GM11168 (cell line): ENCODE results near the gene BTD.

Experiments
- in situ Hi-C: fragments of 300-500 bp; cut with MboI; formaldehyde crosslinking; loops from one replicate; pipeline ENCODE4 v1.12.0; 2022; ENCODE audit warnings: low sequenced_read_pairs; ENCODE audit not compliant: unreplicated experiment

Gene BTD

DNA sequence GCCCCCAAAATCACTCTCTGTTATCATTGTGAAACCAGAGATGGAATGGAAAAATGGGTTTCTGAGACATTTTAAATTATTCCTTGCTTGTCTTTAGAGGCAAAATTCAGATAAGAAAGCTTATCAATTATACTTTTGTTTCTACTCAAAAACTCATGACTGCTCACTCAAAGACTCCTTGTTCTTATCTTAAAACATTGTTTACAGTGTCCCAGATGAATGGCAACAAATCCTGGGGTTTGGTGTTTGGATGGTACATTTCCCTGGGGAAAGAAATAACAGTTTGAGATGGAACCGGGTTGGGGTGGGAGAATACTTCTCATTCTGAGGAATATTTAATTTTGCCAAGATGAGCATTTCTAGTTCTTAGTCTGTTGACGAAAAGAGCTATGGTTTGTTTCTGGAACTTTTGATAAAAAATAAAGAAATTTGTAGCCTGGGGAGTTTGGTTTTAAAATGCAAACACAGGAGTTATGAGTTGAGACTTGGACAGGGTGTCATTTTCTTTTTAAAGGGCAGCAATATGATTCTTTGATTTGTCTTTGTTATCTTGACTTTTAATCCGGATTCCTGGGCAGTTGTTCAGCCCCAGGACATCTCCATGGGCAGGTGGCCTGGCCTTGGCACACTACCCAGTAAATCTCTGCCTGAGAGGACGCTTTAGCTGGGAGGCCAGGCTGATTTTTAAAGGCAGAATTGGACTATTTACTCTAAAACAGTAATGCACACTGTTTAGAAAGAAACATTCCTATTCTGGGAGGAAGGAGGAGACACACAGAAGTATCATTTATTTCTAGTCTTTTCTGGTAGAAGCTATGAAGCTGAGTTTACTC is 32.4 kb downstream of the BTD start:
- in situ Hi-C loops = loop anchor here (10.0 kb wide), 1 partner anchor 171 kb away; no protein-coding TSS in a partner anchor

DNA sequence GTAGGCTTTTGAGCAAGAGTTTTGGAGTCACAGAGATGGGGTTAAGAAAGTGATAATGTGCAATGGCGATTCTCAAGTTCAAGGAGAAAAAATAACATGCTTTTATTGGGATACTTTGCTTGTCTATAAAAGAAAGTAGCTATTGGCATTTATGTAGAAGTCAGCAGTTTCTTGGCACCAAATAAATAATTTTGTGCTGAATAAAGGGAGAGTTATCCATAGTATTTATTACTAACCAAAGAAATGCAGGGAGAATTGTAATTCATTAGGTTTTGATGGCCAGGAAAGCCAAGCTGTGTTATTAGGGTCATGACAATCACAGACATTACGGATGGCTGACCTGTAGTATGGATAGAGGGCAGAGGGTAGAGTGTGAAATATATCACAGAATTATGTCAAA is 33.1 kb downstream of the BTD start:
- in situ Hi-C loops = loop anchor here (10.0 kb wide), 1 partner anchor 170 kb away; no protein-coding TSS in a partner anchor

DNA sequence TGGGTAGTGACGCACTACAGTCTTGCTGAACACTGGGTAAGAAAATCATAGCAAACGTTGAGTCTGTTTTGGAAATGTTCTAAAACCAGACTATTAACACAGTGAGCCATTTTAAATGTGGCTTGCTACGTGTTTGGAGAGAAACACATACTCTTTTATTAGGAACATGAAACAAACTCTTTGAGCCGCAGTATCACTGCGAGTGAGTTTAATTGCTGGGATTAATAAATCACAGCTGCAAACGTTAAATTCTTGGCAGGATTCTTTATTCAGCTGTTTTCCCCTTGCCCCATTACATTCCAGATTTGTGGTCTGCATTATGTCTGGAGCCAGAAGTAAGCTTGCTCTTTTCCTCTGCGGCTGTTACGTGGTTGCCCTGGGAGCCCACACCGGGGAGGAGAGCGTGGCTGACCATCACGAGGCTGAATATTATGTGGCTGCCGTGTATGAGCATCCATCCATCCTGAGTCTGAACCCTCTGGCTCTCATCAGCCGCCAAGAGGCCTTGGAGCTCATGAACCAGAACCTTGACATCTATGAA is 33.6 kb downstream of the BTD start:
- in situ Hi-C loops = loop anchor here (10.0 kb wide), 1 partner anchor 170 kb away; no protein-coding TSS in a partner anchor

DNA sequence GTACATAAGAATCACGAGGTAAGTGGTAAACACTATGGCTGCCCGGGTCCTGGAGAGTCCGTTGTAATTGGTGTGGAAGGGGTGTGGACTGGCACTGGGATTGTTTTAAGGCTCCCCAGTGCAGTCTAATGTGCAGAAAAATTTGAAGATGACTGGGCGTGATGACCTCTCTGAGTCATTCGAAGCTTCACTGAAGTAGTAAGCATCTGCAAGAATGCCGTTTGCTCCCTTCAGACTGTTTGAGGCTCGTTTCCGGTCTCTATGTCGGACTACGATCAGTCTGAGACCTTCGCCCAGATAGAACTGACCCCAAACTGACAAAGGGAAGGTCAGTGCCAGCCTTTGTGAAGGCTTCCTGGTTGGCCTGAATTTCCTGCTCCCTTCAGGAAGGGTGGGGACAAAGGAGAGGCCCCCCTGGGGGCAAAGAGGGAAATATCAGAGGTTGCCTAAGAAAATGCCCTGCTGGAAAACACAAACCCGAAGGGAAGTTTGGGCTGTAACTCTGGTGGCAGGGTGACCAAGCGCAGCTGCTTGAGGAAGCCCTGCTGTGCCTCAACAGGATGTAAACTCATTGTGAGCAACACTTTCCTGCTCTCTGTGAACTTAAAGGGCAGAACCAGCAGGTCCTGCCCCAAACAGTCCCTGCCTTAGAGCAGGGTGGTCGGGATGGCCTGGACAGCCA is 34.6 kb downstream of the BTD start:
- in situ Hi-C loops = loop anchor here (10.0 kb wide), 1 partner anchor 169 kb away; no protein-coding TSS in a partner anchor

DNA sequence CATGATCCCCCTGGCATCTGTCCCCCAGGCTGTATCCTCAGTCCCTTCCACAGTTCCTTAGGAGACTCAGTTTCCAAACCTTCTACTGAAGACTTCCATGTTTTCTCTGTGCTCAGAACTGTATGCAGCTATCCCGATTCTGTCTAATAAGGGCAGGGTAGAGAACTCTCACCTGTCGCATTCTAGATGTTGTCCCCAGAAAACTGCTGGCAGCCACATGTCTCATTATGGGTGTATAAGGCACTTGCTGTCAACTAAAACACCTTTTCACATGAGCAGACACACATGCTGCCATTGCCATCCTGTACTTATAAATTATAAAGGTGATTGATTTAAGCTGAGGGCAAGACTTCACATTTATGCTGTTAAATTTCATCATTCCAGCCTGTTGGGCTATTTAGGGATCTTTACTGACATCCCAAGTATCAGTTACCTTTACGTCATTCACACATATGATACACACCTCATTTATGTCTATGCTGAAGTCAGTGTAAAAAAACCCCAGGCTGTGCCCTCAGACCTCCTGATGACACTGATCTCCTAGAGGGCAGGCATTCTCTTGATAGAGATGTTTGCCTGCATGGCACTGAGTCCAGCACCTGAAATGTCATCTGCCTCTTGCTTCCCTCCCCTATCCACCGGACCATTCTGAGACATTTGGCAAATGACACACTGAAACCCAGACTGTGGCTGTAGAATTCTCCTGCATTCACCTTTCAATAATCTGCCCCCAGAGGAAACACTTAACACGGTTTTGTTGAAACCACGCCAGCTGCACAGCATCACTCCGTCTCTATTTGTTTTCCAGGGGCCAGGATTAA is 35.8 kb downstream of the BTD start:
- in situ Hi-C loops = loop anchor here (10.0 kb wide), 1 partner anchor 167 kb away; no protein-coding TSS in a partner anchor

DNA sequence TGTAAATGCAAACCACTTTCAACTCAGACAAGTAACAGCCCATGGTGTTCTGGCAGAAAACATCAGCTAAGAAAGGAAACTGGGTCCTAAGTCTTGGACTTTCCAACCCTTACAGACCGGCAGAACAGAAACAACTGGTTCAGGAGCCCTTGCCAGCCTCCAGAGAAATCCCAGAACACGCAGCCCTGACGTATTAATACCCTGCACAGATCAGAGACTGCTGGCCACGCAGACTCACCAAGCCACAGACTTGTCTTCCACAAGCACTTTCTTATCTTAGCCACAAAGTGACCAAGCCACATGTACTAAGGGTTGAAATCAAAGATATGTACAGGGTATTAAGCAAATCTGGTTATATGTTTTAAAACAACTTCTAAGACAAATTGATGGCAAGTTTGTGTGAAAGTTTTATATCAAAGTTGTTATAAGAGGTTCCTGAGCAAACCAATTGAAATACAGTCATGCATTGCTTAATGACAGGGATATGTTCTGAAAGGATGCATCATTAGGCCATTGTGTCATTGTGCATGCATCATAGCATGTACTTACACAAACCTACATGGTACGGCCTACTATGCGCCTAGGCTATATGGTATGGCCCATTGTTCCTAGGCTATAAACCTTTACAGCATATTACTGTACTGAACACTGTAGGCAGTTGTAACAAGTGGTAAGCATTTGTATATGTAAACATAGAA is 36.8 kb downstream of the BTD start:
- in situ Hi-C loops = loop anchor here (10.0 kb wide), 1 partner anchor 166 kb away; no protein-coding TSS in a partner anchor

DNA sequence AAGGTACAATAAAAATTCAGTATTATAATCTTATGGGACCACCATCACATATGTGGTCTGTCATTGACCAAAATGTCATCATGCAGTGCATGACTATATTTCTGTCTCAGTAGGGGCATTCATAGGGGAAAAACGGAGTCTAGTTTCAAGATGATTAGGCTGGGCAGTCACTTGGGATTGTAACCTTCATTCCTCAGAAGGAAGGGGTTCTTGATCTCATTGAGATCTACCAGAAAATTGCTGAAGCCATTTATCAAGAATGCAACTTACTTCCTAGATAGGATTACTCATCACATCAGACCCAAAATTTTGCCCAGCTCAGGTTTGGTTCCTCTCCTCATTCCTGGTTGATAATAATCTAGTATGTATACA is 37.3 kb downstream of the BTD start:
- in situ Hi-C loops = loop anchor here (10.0 kb wide), 1 partner anchor 166 kb away; no protein-coding TSS in a partner anchor

DNA sequence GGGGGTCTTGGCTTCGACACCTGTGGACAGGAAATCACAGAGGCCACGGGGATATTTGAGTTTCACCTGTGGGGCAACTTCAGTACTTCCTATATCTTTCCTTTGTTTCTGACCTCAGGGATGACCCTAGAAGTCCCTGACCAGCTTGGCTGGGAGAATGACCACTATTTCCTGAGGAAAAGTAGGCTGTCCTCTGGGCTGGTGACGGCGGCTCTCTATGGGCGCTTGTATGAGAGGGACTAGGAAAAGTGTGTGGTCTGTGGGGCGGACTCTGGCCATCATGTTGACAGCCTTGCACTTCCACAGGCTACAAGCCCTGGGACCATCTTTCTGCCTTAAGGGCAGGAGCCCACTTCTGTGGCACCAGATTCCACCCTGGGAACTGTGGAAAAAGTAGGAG is 43.7 kb downstream of the BTD start:
- in situ Hi-C loops = no loop called here

DNA sequence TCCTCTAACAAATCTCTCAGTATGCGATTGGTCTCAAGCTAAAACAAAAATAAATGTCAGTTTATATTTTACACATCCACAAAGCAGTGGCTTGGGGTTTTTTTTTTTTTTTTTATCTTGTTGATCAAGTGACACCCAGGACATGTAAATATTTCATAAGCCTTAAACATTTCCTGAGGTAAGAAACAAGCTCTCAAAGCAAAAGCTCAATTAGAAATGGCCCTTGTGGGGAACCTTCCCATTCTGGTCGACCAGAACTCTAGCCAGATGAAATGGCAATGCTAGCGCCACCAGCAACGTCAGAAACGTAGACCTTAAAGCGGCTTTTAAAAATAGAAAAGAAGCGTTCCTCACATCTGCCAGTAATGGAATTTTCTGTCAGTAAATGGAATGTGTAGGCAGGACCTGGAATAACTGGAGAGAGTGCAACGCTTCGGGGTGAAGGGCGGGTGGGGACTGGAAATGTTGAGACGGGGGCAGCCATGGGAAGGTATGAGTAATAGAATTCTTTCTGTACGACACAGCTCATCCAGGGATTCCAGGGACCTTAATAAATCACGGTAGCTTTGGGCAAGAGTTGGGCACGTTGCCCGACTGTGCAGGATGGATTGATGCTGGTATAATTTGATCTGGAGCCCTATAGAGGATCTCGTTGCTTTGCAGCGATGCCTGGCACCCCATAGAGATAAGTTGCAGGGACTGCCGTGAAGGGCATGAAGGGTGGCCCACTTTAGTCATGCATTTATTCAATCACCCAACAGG is 44.4 kb downstream of the BTD start:
- in situ Hi-C loops = no loop called here

DNA sequence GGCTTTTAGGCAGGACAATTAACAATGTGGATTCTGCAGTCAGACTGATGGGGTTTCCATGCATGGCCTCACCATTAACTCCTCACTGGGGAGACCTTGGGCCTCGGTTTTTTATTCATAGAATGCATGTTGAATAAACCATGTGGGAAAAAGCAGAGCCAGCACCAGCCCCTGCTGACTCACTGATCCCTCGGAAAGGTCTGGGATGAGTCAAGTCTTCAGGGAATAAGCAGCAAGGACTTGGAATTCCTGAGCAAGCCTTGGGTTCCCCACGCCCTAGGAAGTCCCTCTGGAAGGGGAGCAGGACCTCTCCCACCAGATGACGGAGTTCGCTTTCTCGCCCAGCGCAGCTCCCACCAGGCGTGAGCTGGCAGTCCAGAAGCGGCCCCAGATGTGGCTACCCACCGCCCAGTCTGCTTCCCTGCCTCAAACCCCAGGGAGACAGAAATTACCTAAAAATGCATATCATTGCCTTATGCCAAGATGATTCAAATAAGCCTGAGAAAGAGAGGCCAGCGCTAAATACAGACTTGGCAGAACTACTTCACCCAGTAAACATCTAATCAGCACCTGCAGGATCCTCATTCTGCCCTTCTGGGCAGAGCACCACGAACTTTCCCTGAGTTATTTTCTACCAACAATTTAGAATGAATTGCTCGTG is 45.4 kb downstream of the BTD start:
- in situ Hi-C loops = no loop called here

DNA sequence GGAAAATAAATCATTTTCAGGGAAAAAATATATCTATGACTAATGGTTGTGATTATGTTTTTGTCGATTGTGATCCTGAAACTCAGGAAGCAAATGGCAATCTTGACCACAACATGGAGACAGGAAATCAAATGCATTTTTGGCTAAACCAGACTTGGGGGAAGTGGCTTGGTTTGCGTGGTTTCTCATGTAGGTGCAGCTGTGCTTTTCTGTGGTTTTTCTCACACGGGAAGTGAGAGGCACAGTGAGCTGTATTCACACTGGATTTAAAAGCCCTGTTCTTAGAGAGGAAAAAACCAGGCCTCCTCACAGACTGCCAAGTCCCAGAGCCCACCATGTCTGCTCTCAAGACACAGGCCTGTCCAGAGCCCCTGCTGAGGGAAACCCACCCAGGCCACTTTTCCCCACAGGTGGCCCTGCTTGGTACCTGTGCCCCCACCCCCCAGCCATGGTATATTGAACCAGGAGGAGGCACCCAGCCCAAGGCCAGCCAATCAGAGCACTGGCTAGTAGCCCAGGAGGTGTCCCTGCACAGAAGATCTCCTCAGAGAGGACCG is 46.1 kb downstream of the BTD start:
- in situ Hi-C loops = no loop called here

DNA sequence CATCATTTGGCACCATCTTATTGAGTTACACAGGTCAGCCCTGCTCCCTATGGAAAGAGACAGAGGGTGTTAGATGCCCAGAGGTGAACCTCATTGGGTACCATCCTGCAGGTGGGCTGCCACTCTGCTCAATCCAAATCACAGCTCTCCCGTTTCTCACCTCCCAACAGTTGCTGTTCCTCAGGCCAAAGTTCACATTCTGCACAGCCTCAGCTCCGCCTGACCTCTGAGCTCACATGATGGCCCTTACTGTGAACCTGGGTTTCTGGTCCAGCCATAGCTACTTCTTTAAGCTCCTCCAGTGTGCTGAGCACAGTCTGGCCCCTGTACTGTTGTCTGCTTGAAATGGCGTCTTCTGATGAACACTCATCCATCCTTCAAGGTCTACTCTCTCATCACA is 47.8 kb downstream of the BTD start:
- in situ Hi-C loops = no loop called here

DNA sequence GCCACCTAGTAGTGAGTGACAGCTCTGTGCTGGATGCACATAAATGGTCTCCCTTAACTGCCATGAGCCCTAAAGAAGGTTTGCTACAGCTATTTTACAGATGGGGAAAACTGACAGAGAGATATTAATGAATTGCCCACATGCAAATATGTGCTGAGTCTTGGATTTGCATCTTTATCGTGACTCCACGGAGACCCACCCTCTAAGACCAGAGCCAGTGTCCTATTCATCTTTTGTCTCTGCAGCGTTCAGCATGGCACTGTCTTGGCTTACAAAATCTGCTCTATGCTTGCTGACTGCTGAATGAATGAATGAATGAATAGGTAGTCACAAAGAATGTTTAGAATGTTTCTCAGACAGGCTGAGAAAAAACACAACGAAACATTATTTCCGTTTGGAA is 48.3 kb downstream of the BTD start:
- in situ Hi-C loops = no loop called here

DNA sequence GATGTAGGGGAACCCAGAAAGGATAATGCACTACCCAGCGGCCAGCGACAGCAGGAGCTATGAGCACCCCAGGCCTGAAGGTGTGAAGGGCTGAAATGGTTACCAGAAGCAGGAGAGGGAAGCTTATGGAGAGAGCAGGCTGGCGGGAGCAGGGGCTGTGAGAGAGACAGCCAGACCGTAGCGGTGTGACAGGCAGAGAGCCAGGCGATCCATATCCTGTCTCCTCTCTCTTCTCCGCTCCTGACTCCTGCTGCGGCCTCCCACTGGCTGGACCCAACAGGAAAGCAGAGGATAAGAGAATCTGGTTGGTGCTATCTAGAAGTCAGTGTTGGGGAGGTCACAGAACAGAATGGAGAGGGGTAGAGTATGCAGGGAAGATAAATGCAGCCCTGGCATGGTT is 49.9 kb downstream of the BTD start:
- in situ Hi-C loops = no loop called here

DNA sequence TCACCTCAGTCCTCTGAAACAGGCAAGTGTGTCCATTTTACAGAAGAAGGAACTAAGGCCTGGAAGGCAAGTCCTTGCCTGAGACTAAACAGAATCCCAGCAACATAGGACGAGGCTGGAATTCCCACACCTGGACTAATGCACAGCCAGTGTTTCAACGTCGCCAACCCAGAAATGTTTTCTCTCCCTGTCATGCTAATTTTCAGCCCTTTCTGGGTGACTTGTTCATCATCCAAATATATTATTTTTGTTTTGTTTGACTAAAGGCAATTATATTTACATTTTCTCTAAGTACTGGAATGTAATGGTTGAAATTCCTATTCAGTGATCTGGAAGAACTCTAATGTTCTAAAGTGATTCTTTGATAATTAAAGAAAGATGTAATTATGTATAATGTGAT is 51.8 kb downstream of the BTD start:
- in situ Hi-C loops = no loop called here

DNA sequence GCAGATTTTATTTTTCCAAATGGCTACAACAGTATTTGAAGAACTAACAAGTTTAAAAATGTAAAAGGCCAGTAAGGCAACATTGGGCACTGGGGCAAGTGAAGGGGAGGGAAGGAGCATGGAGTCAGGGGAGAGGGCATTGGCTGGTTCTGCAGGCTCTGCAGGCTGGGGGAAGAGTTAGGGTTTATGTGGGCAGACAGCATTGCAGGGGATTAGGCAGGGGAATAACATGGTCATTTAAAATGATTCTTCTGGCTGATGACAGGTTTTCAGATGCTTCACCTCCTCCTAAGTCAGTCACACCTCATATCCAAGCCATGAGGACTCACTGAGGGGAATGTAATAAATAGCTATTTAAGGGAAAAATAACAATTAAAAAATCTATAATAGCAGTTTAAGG is 52.6 kb downstream of the BTD start:
- in situ Hi-C loops = no loop called here

DNA sequence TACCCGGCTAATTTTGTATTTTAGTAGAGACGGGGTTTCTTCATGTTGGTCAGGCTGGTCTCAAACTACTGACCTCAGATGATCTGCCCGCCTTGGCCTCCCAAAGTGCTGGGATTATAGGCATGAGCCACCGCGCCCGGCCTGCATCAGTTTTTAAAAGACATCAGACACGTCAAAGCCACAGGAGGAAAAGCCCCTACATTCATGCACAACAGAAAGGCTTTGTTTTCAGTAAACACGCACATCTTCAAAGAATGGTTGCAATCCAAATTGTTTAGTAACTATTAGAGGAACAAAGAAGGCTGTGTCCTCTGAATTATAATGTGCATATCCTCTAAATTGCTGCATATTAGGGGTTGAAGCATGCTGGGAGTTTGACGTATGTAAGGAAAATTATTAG is 53.3 kb downstream of the BTD start:
- in situ Hi-C loops = no loop called here

DNA sequence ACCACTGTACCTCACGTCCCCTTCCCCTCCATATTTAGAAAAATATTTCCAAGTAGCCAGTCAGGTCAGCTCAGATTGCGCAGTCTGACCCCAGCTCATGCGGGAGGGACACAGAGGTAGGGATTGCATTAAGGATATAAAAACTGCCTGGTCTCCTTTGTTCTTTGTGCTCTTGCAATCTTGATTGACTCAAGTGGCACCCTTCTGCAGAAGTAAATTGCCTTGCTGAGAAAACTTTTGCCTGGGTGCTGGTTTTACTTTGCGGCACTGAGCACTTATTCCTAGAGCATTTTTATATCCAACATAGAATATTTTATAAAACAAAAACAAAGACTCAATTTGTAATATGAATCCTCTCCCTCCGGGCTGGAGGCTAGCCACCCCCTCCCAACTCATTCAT is 54.8 kb downstream of the BTD start:
- in situ Hi-C loops = no loop called here
